HG02678 (cell line): ENCODE measurements around the gene RUFY1.
"Not testable (repeated sequence)": the region's sequence is repeated elsewhere in the genome, so short reads cannot be mapped to it uniquely, and the experiment has no call there.

Experiments
- ATAC-seq: cut with Tn5 transposase; IDR thresholded peaks from one replicate; pipeline ENCODE4 v1.9.1; 2021; ENCODE audit warnings: mild to moderate bottlenecking, moderate library complexity; ENCODE audit not compliant: unreplicated experiment

RUFY1 gene

DNA sequence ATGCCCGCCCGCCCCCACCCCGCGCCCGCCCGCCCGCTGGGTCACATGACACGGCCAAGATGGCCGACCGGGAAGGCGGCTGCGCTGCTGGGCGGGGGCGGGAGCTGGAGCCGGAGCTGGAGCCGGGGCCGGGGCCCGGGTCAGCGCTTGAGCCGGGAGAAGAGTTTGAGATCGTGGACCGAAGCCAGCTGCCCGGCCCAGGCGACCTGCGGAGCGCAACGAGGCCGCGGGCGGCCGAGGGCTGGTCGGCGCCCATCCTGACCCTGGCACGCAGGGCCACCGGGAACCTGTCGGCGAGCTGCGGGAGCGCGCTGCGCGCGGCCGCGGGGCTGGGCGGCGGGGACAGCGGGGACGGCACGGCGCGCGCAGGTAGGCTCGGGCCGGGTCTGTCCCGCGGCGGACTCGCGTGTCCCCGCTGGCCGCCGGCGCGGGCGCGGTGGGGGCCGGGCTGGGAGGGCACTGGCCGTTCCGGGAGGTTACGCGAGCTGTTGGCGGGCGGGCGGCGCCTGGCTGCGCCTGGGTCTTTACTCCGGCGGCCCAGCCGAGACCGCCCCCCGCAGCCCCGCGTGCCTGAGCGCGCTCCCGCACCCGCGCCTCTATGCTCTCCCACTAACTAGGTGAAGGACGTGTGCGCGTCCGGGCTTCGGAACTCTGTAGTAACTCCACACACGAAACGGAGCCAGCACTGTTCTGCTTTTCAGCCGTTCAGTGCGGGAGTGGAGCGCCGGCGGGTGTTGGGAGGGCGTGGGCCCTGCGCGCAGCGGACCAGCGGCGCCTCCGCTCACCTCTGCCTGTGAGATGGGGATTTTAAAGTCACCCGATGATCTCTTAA, at the start of gene RUFY1:
TSS of gene RUFY1 (plus strand) at position 44 of the 832 bp plus-strand sequence. CDS start at position 60, 16 bp downstream.
- peak; percentile 76 for ATAC-seq

GRCh38 chr5:179501997-179502396, 48.4 kb upstream of the RUFY1 start:
- ATAC-seq = not testable (repeated sequence)

DNA sequence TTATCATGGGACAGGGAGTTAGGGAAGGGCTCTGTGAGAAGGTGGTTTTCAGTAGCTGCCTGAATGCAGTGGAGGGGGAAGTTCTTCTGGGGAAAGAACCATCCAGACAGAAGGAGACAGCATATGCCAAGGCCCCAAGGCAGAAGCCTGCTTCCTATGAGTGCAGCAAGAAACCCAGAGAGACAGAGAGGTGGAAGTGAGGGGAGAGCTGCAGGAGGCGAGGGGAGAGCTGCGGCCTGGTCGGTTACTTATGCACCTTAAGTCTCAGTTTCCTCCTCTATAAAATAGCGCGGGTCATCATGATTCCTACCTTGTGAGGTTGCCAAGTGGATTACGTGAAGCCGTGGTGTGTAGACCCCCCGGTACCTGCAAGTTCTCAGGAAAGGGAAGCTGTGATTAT, 47.9 kb upstream of the RUFY1 start:
- not testable (repeated sequence) for ATAC-seq

DNA sequence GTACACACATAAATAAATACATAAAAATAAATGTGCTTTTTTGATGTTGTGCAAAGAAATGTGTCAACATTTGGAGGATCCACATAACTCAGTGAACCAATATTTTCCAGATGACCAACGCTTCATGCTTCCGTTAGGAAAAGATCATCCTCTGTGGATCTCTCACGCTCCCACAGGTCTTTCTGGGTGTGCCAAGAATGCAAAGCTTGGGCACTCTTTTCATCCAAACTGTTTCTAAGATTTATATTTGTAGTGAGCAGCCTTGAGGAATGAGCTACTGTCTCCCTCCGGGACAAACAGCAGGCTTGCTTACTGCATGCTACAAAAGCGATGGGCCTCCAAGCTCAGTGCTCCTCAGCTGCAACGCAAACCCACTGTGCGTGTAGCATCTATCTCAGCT, 46.2 kb upstream of the RUFY1 start:
- no peak for ATAC-seq

- no peak for ATAC-seq
These were observed 45.6 kb upstream of the RUFY1 start for GRCh38 chr5:179504600-179505396.

GRCh38 chr5:179505636-179506261, 44.6 kb upstream of the RUFY1 start:
- no peak for ATAC-seq

DNA sequence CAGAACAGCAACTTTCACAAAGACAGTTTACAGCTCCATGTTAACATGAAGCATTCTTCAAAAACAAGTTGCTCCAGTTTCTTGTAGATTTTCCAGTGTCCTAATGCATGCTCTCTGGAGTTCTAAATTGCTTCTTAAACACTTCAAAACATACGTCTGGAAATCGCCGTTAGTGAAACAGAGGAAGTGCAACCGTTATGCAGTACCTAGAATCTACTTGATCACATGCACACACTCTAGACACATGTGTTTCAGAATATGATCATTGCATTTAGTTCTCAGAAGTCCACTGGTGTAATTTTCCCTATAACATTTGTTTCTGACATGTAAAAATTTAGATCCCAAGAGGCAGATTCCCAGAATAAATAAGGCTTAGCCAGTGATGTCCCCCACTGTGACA, 41.1 kb upstream of the RUFY1 start:
- no peak for ATAC-seq

- no peak for ATAC-seq
These were observed 40.5 kb upstream of the RUFY1 start for GRCh38 chr5:179509845-179510244.

DNA sequence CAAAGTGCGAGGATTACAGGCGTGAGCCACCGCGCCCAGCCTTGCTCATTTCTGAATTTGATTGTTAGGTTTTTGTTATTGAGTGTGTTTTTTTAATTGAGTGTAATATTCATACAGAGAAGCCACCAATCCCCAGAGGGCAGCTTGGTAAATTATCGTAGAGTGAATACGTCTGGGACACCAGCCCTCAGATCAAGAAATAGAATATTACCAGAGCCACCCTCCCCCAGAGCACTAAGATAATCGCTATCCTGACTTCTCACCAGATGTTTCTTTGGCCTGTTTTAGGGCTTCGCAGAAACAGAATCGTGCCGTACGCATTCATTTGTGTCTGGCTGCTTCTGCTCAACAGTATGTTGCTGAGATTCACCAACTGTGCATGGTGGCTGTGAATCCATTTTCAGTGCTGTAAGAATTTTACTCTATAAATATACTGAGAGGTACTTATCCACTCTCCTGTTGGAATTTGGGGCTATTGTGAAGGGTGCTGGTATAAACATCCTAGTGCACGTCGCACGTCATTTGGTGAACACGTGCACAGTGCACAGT, 37.8 kb upstream of the RUFY1 start:
- no peak for ATAC-seq

GRCh38 chr5:179515501-179515900, 34.9 kb upstream of the RUFY1 start:
- ATAC-seq = not testable (repeated sequence)

DNA sequence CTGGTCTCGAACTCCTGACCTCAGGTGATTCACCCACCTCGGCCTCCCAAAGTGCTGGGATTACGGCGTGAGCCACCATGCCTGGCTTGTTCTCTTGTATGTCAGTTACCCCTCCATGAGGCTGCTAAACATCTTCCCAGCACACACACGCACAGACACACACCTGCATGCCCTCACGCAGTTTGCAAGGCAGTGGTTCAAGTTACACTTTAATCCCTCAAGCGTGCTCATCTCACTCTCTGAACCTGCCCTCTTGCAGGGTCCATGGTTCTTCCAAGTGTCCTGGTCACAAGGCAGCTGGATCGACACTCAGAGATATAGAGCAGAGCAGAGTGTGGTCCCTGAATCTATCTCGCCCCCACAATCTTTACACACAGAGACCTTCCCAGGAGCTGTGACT, 34.1 kb upstream of the RUFY1 start:
- no peak for ATAC-seq

GRCh38 chr5:179517746-179518145, 32.6 kb upstream of the RUFY1 start:
- ATAC-seq = not testable (repeated sequence)

- peak; percentile 66 for ATAC-seq
These were observed 32.0 kb upstream of the RUFY1 start for GRCh38 chr5:179518369-179518768.

GRCh38 chr5:179519416-179520070, 30.8 kb upstream of the RUFY1 start:
- ATAC-seq = not testable (repeated sequence)

DNA sequence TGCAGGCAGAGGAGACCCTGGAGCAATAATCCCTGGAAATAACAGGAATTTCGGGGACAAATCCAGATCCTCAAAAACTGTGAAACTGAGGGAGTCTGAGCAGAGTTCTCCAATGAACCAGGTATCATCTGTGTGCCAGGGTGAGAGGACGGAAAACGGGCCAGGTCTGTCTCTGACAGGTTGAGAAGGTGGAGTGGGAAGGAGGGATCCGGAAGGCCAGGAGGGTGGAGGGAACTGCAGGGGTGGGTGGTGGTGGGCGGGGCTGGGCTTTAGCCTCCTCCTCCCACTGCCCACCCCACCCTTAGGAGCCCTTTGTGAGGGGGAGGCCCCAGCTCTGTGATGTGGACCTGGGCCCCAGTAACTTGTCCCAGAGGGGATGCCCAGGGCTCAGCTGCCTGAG, 28.2 kb upstream of the RUFY1 start:
- not testable (repeated sequence) for ATAC-seq

DNA sequence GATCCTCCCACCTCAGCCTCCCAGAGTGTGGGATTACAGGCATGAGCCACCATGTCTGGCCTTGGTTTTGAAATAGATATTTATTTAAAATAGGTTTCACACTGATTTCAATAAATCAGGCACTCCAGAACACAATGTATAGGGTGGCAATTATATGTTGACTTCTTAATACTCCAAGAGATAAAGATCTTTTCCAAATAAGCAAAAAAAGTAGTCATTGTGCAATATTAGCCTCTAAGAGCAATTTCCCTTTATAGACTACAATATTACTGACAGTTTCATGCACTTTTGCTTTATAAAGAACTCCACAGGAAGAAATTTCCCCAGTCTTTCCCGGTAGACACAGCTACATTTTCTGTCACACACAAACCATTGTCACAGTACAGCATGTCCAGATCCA, 23.4 kb upstream of the RUFY1 start:
- no peak for ATAC-seq

DNA sequence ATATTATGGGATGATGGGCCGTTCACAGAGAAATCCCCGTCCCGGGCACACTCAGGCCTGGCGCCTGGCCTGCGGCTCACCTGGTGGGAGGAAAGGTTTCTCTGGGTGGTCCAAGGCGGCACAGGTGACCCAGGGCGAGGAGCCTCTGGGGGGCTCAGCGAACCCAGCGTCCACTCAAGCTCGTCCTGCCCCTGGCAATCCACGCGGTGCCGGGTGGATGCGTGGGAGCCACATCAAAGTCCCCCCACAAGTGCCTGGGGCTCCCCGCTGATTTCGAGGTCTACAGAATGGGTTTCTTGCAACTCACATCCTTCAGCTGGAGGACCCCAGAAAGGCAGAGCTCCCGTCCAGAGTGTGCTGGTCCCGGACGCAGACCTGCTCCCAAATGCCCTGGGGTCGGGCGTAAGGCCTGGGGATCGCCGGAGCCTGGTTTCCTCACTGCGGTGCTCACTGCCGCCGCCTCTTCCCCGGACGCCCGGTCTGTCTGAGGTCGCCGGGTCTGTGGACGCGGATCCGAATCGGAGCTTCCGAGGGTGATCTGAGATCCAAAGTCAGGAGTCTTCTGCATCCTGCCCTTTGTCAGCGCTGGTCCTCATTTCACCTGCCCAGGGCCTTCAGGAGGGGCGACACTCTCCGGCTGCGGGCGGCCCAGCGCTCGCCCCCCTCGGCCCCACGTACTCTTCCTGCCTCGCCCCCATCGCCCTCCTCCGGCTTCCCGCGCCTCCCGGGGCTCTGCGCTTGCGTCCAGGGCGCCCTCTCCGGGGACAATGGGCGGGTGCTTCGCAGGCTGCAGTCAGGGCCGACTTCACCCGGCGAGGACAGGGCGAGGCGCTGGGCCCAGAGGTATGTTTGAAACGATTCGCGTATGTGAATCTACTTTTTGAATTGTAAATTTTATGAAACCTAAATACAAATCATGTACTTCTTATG, 20.0 kb upstream of the RUFY1 start:
- peak; percentile 78 for ATAC-seq

DNA sequence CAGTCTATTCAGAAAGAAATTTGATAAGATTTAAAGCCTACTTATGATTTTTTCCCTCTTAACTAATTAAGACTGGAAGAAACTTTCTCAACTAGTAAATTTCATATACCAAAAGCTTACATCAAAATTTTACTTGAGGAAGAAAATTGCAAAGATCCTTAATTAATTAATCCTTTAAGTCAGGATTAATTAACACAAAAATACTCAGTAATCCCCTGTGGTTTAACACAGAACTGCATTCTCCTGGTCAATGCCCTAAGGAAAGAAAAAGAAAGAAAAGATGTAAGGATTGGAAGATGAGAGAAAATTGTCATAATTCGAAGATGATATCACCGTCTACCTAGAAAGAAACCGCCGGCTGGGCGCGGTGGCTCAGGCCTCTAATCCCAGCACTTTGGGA, 17.3 kb upstream of the RUFY1 start:
- ATAC-seq = no peak

DNA sequence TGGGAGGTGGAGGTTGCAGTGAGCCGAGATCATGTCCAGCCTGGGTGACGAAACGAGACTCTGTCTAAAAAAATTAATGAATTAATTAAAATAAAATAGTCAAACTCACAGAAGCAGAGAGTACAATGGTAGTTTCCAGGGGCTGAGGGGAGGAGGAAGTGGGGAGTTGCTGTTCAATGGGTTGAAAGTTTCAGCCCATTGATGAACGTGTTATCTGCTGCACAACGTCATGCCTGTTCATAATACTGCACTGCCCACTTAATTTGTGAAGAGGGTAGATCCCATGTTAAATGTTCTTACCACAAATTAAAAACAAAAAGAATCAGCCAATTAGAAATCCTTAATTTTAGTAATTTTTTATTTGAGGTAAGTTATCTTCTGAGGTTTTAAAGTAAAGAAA, 16.4 kb upstream of the RUFY1 start:
- peak; percentile 50 for ATAC-seq

- peak; percentile 44 for ATAC-seq
These were observed 15.9 kb upstream of the RUFY1 start for GRCh38 chr5:179534431-179534830.
